OCI-LY1 (cell line): ENCODE data around the gene NOP56.

Experiments used
- H2AFZ ChIP-seq: fragments of 200-600 bp; sonication (generic), shearing (Covaris generic); 2 replicates; pipeline ENCODE4 v1.6.0; 2014; ENCODE audit warnings: antibody characterized with exemption, mild to moderate bottlenecking, low read length
- H3F3A ChIP-seq: fragments of 200-600 bp; sonication (generic), shearing (Covaris generic); 2 replicates; pipeline ENCODE4 v1.6.0; 2014; ENCODE audit warnings: mild to moderate bottlenecking, antibody characterized with exemption, low read length, moderate library complexity; ENCODE audit not compliant: insufficient read depth
- H3K27ac ChIP-seq: fragments of 200-600 bp; sonication (generic); 2 replicates; pipeline ENCODE4 v1.5.1; 2014; ENCODE audit warnings: low read length, mixed run types, mild to moderate bottlenecking, low read depth; ENCODE audit not compliant: poor library complexity, severe bottlenecking
- H3K27me3 ChIP-seq: fragments of 200-600 bp; sonication (generic); 2 replicates; pipeline ENCODE4 v1.6.0; 2014; ENCODE audit warnings: antibody characterized with exemption, mild to moderate bottlenecking, low read length, moderate library complexity; ENCODE audit not compliant: insufficient read depth
- H3K36me3 ChIP-seq: fragments of 200-600 bp; sonication (generic); 2 replicates; pipeline ENCODE4 v1.6.1; 2014; ENCODE audit warnings: mild to moderate bottlenecking, antibody characterized with exemption, low read length, moderate library complexity, mixed read lengths; ENCODE audit not compliant: insufficient read depth
- H3K4me1 ChIP-seq: fragments of 200-600 bp; sonication (generic); 2 replicates; pipeline ENCODE4 v1.5.1; 2014; ENCODE audit warnings: mild to moderate bottlenecking, low read length, moderate library complexity; ENCODE audit not compliant: insufficient read depth, severe bottlenecking
- H3K4me2 ChIP-seq: fragments of 200-600 bp; sonication (generic), shearing (Covaris generic); 2 replicates; pipeline ENCODE4 v1.6.1; 2014; ENCODE audit warnings: low read length
- H3K4me3 ChIP-seq: fragments of 200-600 bp; sonication (generic); 2 replicates; pipeline ENCODE4 v1.5.1; 2014; ENCODE audit warnings: low read length, low read depth, mild to moderate bottlenecking, mixed read lengths; ENCODE audit not compliant: poor library complexity, severe bottlenecking
- H3K79me2 ChIP-seq: fragments of 200-600 bp; shearing (Covaris generic); 2 replicates; pipeline ENCODE4 v1.6.1; 2016; ENCODE audit warnings: mixed run types, low read length, mixed read lengths; ENCODE audit not compliant: insufficient read depth
- H3K9ac ChIP-seq: fragments of 200-600 bp; sonication (generic), shearing (Covaris generic); 2 replicates; pipeline ENCODE4 v1.6.1; 2014; ENCODE audit warnings: mild to moderate bottlenecking, low read length, mixed read lengths
- H3K9me2 ChIP-seq: fragments of 200-600 bp; sonication (generic), shearing (Covaris generic); 2 replicates; pipeline ENCODE4 v1.6.1; 2014; ENCODE audit warnings: low read depth, mild to moderate bottlenecking, low read length, mixed read lengths
- H3K9me3 ChIP-seq: fragments of 200-600 bp; shearing (Covaris generic); 2 replicates; pipeline ENCODE4 v1.6.1; 2014; ENCODE audit warnings: low read length, mixed read lengths
- H4K20me1 ChIP-seq: fragments of 200-600 bp; sonication (generic), shearing (Covaris generic); 2 replicates; pipeline ENCODE4 v1.6.0; 2016; ENCODE audit warnings: mild to moderate bottlenecking, low read length; ENCODE audit not compliant: insufficient read depth
- CTCF ChIP-seq: fragments of 200-600 bp; sonication (generic), shearing (Covaris generic); IDR thresholded peaks from 2 replicates; pipeline ENCODE4 v1.5.1; 2017; ENCODE audit warnings: mild to moderate bottlenecking, antibody characterized with exemption, low read length, moderate library complexity, mixed read lengths
- EZH2 ChIP-seq: fragments of 200-600 bp; sonication (generic), shearing (Covaris generic); IDR thresholded peaks from 2 replicates; pipeline ENCODE4 v1.8.0; 2017; ENCODE audit warnings: borderline replicate concordance, mixed run types, mild to moderate bottlenecking, antibody characterized with exemption, low read length, moderate library complexity, mixed read lengths

Gene NOP56

GRCh38 chr20:2619961-2620595, 32.4 kb upstream of the NOP56 start:
- no peak overlapping the region for H2AFZ ChIP-seq
- H3K4me3 ChIP-seq = no peak overlapping the region
- no peak overlapping the region for H3K9ac ChIP-seq
- H3F3A ChIP-seq = no peaks in the 10 kb centered on the region
- H3K9me3 ChIP-seq = no peaks in the 10 kb centered on the region
- H4K20me1 ChIP-seq = no peaks in the 10 kb centered on the region
- no peaks in the 10 kb centered on the region for H3K27me3 ChIP-seq
- no peaks in the 10 kb centered on the region for H3K79me2 ChIP-seq
- H3K4me1 ChIP-seq = peaks cover 22% of the 10 kb centered on the region
- TF ChIP-seq EZH2 (no peak), CTCF (no peak)
- no peak overlapping the region for H3K27ac ChIP-seq
- no peaks in the 10 kb centered on the region for H3K36me3 ChIP-seq
- H3K9me2 ChIP-seq = no peaks in the 10 kb centered on the region
- H3K4me2 ChIP-seq = no peak overlapping the region

GRCh38 chr20:2624190-2624589, 28.2 kb upstream of the NOP56 start:
- no peak overlapping the region for H3K27ac ChIP-seq
- H3K79me2 ChIP-seq = no peaks in the 10 kb centered on the region
- H3K4me1 ChIP-seq = no peaks in the 10 kb centered on the region
- no peaks in the 10 kb centered on the region for H3K9me2 ChIP-seq
- H3K9me3 ChIP-seq = no peaks in the 10 kb centered on the region
- TF ChIP-seq EZH2 = no peak
- TF ChIP-seq CTCF = no peak
- no peak overlapping the region for H3K4me2 ChIP-seq
- H3K4me3 ChIP-seq = no peak overlapping the region
- H3K9ac ChIP-seq = no peak overlapping the region
- H4K20me1 ChIP-seq = no peaks in the 10 kb centered on the region
- H3K36me3 ChIP-seq = no peaks in the 10 kb centered on the region
- no peaks in the 10 kb centered on the region; the same call in 1 of the 2 replicates for H3K27me3 ChIP-seq
- no peaks in the 10 kb centered on the region for H3F3A ChIP-seq
- H2AFZ ChIP-seq = no peak overlapping the region

- H3K4me3 ChIP-seq = no peak overlapping the region
- no peaks in the 10 kb centered on the region for H3K4me1 ChIP-seq
- H3K27me3 ChIP-seq = no peaks in the 10 kb centered on the region; the same call in 1 of the 2 replicates
- TF ChIP-seq CTCF (no peak), EZH2 (no peak)
- H3F3A ChIP-seq = no peaks in the 10 kb centered on the region
- no peaks in the 10 kb centered on the region for H3K9me2 ChIP-seq
- H3K9me3 ChIP-seq = no peaks in the 10 kb centered on the region
- no peak overlapping the region for H3K27ac ChIP-seq
- no peaks in the 10 kb centered on the region for H3K36me3 ChIP-seq
- H3K9ac ChIP-seq = no peak overlapping the region
- no peak overlapping the region for H3K4me2 ChIP-seq
- no peak overlapping the region for H2AFZ ChIP-seq
- H4K20me1 ChIP-seq = no peaks in the 10 kb centered on the region
- H3K79me2 ChIP-seq = no peaks in the 10 kb centered on the region
Measured at GRCh38 chr20:2625062-2625461, 27.4 kb upstream of the NOP56 start.
